Naive B cell (primary cell): ENCODE data around the gene PYHIN1. TPM values are rescaled to one million over a fixed set of nuclear protein-coding genes. Genes with fewer than 3 reads are reported as not detected.
A peak's percentile ranks its signal among the peaks of the same experiment; 100 is the strongest.
"Not testable (repeated sequence)": the region's sequence is repeated elsewhere in the genome, so short reads cannot be mapped to it uniquely, and the experiment has no call there.

Experiments used
- ATAC-seq, 2 donors: fragments of 150-1000 bp; cut with Tn5 transposase; 2 replicates each; pipeline ENCODE4 v1.10.0; 2021; ENCODE audit warnings: low read depth in 2 of 2, mild to moderate bottlenecking in 2 of 2, moderate library complexity in 2 of 2
- DNase-seq: peaks from one replicate; pipeline ENCODE4 v3.0.0; 2022
- H3K27ac Mint-ChIP-seq, 6 donors: one replicate each; pipeline ENCODE4 v1.8.0; 2020 to 2022; ENCODE audit warnings: mild to moderate bottlenecking in 6 of 6, mixed read lengths in 6 of 6, moderate library complexity in 5 of 6, inconsistent platforms in 2 of 6
- H3K27me3 Mint-ChIP-seq, 3 donors: one replicate each; pipeline ENCODE4 v1.8.0; 2021 to 2022; ENCODE audit warnings: mixed read lengths in 3 of 3, mild to moderate bottlenecking in 1 of 3
- H3K36me3 Mint-ChIP-seq, 2 donors: one replicate each; pipeline ENCODE4 v1.8.0; 2020 to 2022; ENCODE audit warnings: mixed read lengths in 2 of 2, inconsistent platforms in 1 of 2, mild to moderate bottlenecking in 1 of 2
- H3K4me1 Mint-ChIP-seq, 3 donors: one replicate each; pipeline ENCODE4 v1.8.0; 2020 to 2022; ENCODE audit warnings: mixed read lengths in 3 of 3, inconsistent platforms in 1 of 3, mild to moderate bottlenecking in 1 of 3, moderate library complexity in 1 of 3
- H3K4me3 Mint-ChIP-seq, 8 donors: one replicate each; pipeline ENCODE4 v1.8.0; 2020 to 2022; ENCODE audit warnings: mild to moderate bottlenecking in 8 of 8, mixed read lengths in 8 of 8, moderate library complexity in 8 of 8, inconsistent platforms in 2 of 8
- H3K9me3 Mint-ChIP-seq, 7 donors: one replicate each; pipeline ENCODE4 v1.8.0; 2020 to 2022; ENCODE audit warnings: mixed read lengths in 7 of 7, mild to moderate bottlenecking in 5 of 7, inconsistent platforms in 2 of 7, moderate library complexity in 1 of 7
- polyA plus RNA-seq, 6 donors: library from polyadenylated mRNA; unstranded; fragments of 300-500 nt; fragmentation: Illumina TruSeq; gene quantifications; one replicate each; pipeline ENCODE4 v1.2.3, GENCODE V29; 2021; ENCODE audit warnings: low read depth in 6 of 6

Gene PYHIN1
- polyA plus RNA-seq, 6 donors from 2014 or later, result 2.7 to 5.9 (median 3.0) TPM; not detected in 1

GRCh38 chr1:158992787-158993312 lies 61.5 kb downstream of the PYHIN1 start:
- Mint-ChIP-seq H3K9me3 (peaks cover 12 to 36% (median 24%) of the 10 kb centered on the region in 7 donors), H3K4me3 (no peak overlapping the region), H3K36me3 (peaks cover 11 to 16% of the 10 kb centered on the region in 2 donors), H3K27me3 (peaks cover 6 to 13% (median 10%) of the 10 kb centered on the region in 3 donors), H3K27ac (no peak overlapping the region), H3K4me1 (peaks cover 5 to 6% (median 6%) of the 10 kb centered on the region in 3 donors)
- DNase-seq, result no peak
- no peak for ATAC-seq

- Mint-ChIP-seq H3K4me3 (no peak overlapping the region), H3K4me1 (peaks cover 6 to 9% (median 7%) of the 10 kb centered on the region in 3 donors), H3K27ac (peak overlapping the region in 1 of 6 donors; percentile 30), H3K9me3 (peaks cover 0 to 16% (median 12%) of the 10 kb centered on the region in 7 donors), H3K27me3 (peaks cover 0 to 6% (median 0%) of the 10 kb centered on the region in 3 donors), H3K36me3 (peaks cover 5 to 8% of the 10 kb centered on the region in 2 donors)
- DNase-seq (no peak), ATAC-seq (no peak)
Measured at GRCh38 chr1:158996998-158997397, 65.6 kb downstream of the PYHIN1 start.

GRCh38 chr1:158998037-158998780 lies 66.9 kb downstream of the PYHIN1 start:
- Mint-ChIP-seq H3K9me3 (peaks cover 0 to 8% (median 2%) of the 10 kb centered on the region in 7 donors), H3K27ac (peak overlapping the region in 1 of 6 donors; percentile 66), H3K36me3 (no peaks in the 10 kb centered on the region), H3K4me3 (peak overlapping the region in 2 of 8 donors; percentile 35 to 42), H3K27me3 (peaks cover 0 to 6% (median 0%) of the 10 kb centered on the region in 3 donors), H3K4me1 (peaks cover 6 to 9% (median 7%) of the 10 kb centered on the region in 3 donors)
- DNase-seq (no peak), ATAC-seq (peak; percentile 33 to 35)

GRCh38 chr1:158998781-158999161 lies 67.4 kb downstream of the PYHIN1 start:
- Mint-ChIP-seq H3K4me1 (peaks cover 6 to 9% (median 7%) of the 10 kb centered on the region in 3 donors), H3K9me3 (peaks cover 0 to 4% (median 0%) of the 10 kb centered on the region in 7 donors), H3K4me3 (peak overlapping the region in 2 of 8 donors; percentile 35 to 42), H3K27me3 (peaks cover 0 to 6% (median 0%) of the 10 kb centered on the region in 3 donors), H3K36me3 (no peaks in the 10 kb centered on the region), H3K27ac (no peak overlapping the region)
- DNase-seq (peak; percentile 60), ATAC-seq (peak; percentile 52 to 63)

GRCh38 chr1:158999316-159000069 lies 68.1 kb downstream of the PYHIN1 start:
- Mint-ChIP-seq H3K36me3 (no peaks in the 10 kb centered on the region), H3K4me3 (no peak overlapping the region), H3K27ac (peak overlapping the region in 1 of 6 donors; percentile 69), H3K4me1 (peaks cover 6 to 9% (median 7%) of the 10 kb centered on the region in 3 donors), H3K9me3 (peaks cover 0 to 4% (median 0%) of the 10 kb centered on the region in 7 donors), H3K27me3 (peaks cover 0 to 6% (median 0%) of the 10 kb centered on the region in 3 donors)
- DNase-seq (no peak), ATAC-seq (no peak)

GRCh38 chr1:159000070-159000409 lies 68.7 kb downstream of the PYHIN1 start:
- ATAC-seq, result no peak
- H3K4me1 Mint-ChIP-seq, result peaks cover 6 to 13% (median 11%) of the 10 kb centered on the region in 3 donors
- H3K27ac Mint-ChIP-seq, result no peak overlapping the region
- no peaks in the 10 kb centered on the region for H3K36me3 Mint-ChIP-seq
- H3K4me3 Mint-ChIP-seq, result no peak overlapping the region
- H3K27me3 Mint-ChIP-seq, result peaks cover 0 to under 1% (median 0%) of the 10 kb centered on the region in 3 donors
- H3K9me3 Mint-ChIP-seq, result no peaks in the 10 kb centered on the region
- DNase-seq, result no peak

GRCh38 chr1:159000625-159001024 lies 69.3 kb downstream of the PYHIN1 start:
- H3K27ac Mint-ChIP-seq, result peak overlapping the region in 1 of 6 donors; percentile 79
- no peak for ATAC-seq
- H3K27me3 Mint-ChIP-seq, result no peaks in the 10 kb centered on the region
- no peak for DNase-seq
- H3K4me1 Mint-ChIP-seq, result peaks cover 11 to 18% (median 17%) of the 10 kb centered on the region in 3 donors
- no peaks in the 10 kb centered on the region for H3K36me3 Mint-ChIP-seq
- H3K4me3 Mint-ChIP-seq, result peak overlapping the region in 1 of 8 donors; percentile 48
- no peaks in the 10 kb centered on the region for H3K9me3 Mint-ChIP-seq

GRCh38 chr1:159005161-159005560 lies 73.8 kb downstream of the PYHIN1 start:
- H3K27ac Mint-ChIP-seq, result peak overlapping the region in 4 of 6 donors; percentile 80 to 94 (median 86)
- H3K9me3 Mint-ChIP-seq, result no peaks in the 10 kb centered on the region

GRCh38 chr1:159005676-159006075 lies 74.3 kb downstream of the PYHIN1 start:
- Mint-ChIP-seq H3K27ac (peak overlapping the region; percentile 75 to 94 (median 81)), H3K36me3 (peaks cover 0 to 9% of the 10 kb centered on the region in 2 donors), H3K4me3 (peak overlapping the region; percentile 50 to 87 (median 70)), H3K4me1 (peaks cover 48 to 50% (median 48%) of the 10 kb centered on the region in 3 donors), H3K9me3 (no peaks in the 10 kb centered on the region), H3K27me3 (no peaks in the 10 kb centered on the region)
- ATAC-seq (peak; percentile 77 to 82), DNase-seq (peak; percentile 56)

More at GRCh38 chr1:159005161-159005560, 73.8 kb downstream of the PYHIN1 start:
- Mint-ChIP-seq H3K4me3 (peak overlapping the region in 7 of 8 donors; percentile 12 to 78 (median 66)), H3K36me3 (peaks cover 0 to 4% of the 10 kb centered on the region in 2 donors), H3K4me1 (peaks cover 48 to 52% (median 48%) of the 10 kb centered on the region in 3 donors), H3K27me3 (no peaks in the 10 kb centered on the region)
- no peak for DNase-seq
- no peak for ATAC-seq

GRCh38 chr1:159006210-159006807 lies 75.0 kb downstream of the PYHIN1 start:
- DNase-seq, H3K9me3 Mint-ChIP-seq, ATAC-seq, H3K27me3 Mint-ChIP-seq: not testable (repeated sequence)
- H3K4me3 Mint-ChIP-seq, result peak overlapping the region; percentile 50 to 100 (median 76)
- peaks cover 48% of the 10 kb centered on the region in 3 donors for H3K4me1 Mint-ChIP-seq
- H3K27ac Mint-ChIP-seq, result peak overlapping the region in 5 of 6 donors; percentile 75 to 94 (median 81)
- peaks cover 0 to 12% of the 10 kb centered on the region in 2 donors for H3K36me3 Mint-ChIP-seq

GRCh38 chr1:159007726-159008125 lies 76.4 kb downstream of the PYHIN1 start:
- ATAC-seq (no peak), DNase-seq (no peak)
- no peaks in the 10 kb centered on the region for H3K27me3 Mint-ChIP-seq
- peak overlapping the region in 2 of 6 donors; percentile 61 to 81 for H3K27ac Mint-ChIP-seq
- peaks cover 50 to 59% (median 58%) of the 10 kb centered on the region in 3 donors for H3K4me1 Mint-ChIP-seq
- peaks cover 9 to 21% of the 10 kb centered on the region in 2 donors for H3K36me3 Mint-ChIP-seq
- H3K9me3 Mint-ChIP-seq, result no peaks in the 10 kb centered on the region
- peak overlapping the region in 3 of 8 donors; percentile 9 to 100 (median 13) for H3K4me3 Mint-ChIP-seq

- H3K36me3 Mint-ChIP-seq, result peaks cover 14 to 29% of the 10 kb centered on the region in 2 donors
- DNase-seq (peak; percentile 26), ATAC-seq (peak; percentile 41 to 46)
- H3K27ac Mint-ChIP-seq, result peak overlapping the region in 5 of 6 donors; percentile 90 to 95 (median 93)
- no peaks in the 10 kb centered on the region for H3K27me3 Mint-ChIP-seq
- H3K4me3 Mint-ChIP-seq, result peak overlapping the region; percentile 86 to 100 (median 96)
- H3K4me1 Mint-ChIP-seq, result peaks cover 60 to 69% (median 62%) of the 10 kb centered on the region in 3 donors
- no peaks in the 10 kb centered on the region for H3K9me3 Mint-ChIP-seq
Measured at GRCh38 chr1:159008744-159009188, 77.4 kb downstream of the PYHIN1 start.
